Right atrium auricular region (tissue), 2 donors: ENCODE measurements around the gene GRIN2A. TPM values are rescaled to one million over a fixed set of nuclear protein-coding genes. Genes with fewer than 3 reads are reported as not detected.

Source experiments
- DNase-seq: peaks from one replicate; pipeline ENCODE4 v3.0.0-alpha.2; 2019; ENCODE audit warnings: low spot score
- H3K27ac ChIP-seq, 2 donors: fragments of 200-600 bp; sonication (generic); 1 replicate in 1 of 2; 2 replicates in 1 of 2; pipeline ENCODE4 v1.5.1; 2016 to 2019
- H3K27me3 ChIP-seq, 2 donors: fragments of 200-600 bp; sonication (generic); one replicate each; pipeline versions ENCODE4 v1.5.1 to v1.6.0; 2017 to 2019
- H3K36me3 ChIP-seq: fragments of 200-600 bp; sonication (generic); one replicate; pipeline ENCODE4 v1.5.1; 2016
- H3K4me1 ChIP-seq, 2 donors: fragments of 200-600 bp; sonication (generic); one replicate each; pipeline versions ENCODE4 v1.5.1 to v1.6.0; 2017 to 2019
- H3K4me3 ChIP-seq, 2 donors: fragments of 200-600 bp; sonication (generic); 1 replicate in 1 of 2; 2 replicates in 1 of 2; pipeline ENCODE4 v1.5.1; 2017 to 2019; ENCODE audit warnings: mild to moderate bottlenecking in 1 of 2, moderate library complexity in 1 of 2
- H3K9me3 ChIP-seq, 2 donors: fragments of 200-600 bp; sonication (generic); one replicate each; pipeline ENCODE4 v1.5.1; 2019
- total RNA-seq, 2 donors: library from RNA; depleted of rRNA; stranded (reverse); fragments of >200 nt; gene quantifications; one replicate each; pipeline ENCODE4 v1.1.0, GENCODE V29; 2016
- TF ChIP-seq, protein P1 (sequence below), 2 donors: fragments of 200-600 bp; sonication (generic); IDR thresholded peaks; one replicate each; pipeline ENCODE4 v1.5.1; 2019; ENCODE audit warnings: antibody characterized with exemption in 2 of 2

Gene GRIN2A
- total RNA-seq, 2 donors from 2014 or later, result 3.8 to 7.4 TPM

DNA sequence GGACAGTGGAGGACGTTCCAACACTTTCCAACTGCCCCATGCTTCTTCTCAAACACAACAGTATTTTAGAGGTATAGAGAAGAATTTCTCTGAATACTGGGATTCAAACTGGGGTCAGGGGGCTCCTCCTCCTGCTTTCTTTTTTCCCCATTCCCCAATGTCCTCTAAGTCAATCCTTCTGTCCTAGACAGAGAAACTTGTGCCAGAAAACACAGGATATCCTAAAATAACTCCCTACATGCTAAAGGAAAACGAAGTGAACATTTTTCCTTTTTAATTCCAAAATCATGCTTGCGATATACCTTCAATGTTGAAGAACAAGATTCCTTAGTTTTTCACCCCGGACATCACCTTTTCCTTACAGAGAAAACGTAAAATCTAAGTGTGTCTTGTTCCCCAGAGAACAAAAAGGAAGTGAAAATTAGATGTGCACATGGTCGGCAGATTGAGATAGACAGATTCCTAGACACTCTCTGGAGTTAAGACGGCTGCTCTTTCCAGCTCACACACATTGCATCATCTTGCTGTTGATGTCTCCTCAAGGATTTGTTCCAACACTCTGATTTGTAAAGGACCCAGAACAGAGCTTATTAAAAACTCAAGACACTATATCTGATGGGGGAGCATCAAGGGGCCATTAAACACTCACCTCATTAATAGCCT, 228.2 kb downstream of the GRIN2A start:
- Histone ChIP-seq H3K27me3 (no peaks in the 10 kb centered on the region), H3K4me3 (no peak overlapping the region), H3K27ac (no peak overlapping the region), H3K36me3 (no peaks in the 10 kb centered on the region), H3K9me3 (no peaks in the 10 kb centered on the region), H3K4me1 (no peaks in the 10 kb centered on the region)
- DNase-seq, result no peak
- TF ChIP-seq, protein P1, sequence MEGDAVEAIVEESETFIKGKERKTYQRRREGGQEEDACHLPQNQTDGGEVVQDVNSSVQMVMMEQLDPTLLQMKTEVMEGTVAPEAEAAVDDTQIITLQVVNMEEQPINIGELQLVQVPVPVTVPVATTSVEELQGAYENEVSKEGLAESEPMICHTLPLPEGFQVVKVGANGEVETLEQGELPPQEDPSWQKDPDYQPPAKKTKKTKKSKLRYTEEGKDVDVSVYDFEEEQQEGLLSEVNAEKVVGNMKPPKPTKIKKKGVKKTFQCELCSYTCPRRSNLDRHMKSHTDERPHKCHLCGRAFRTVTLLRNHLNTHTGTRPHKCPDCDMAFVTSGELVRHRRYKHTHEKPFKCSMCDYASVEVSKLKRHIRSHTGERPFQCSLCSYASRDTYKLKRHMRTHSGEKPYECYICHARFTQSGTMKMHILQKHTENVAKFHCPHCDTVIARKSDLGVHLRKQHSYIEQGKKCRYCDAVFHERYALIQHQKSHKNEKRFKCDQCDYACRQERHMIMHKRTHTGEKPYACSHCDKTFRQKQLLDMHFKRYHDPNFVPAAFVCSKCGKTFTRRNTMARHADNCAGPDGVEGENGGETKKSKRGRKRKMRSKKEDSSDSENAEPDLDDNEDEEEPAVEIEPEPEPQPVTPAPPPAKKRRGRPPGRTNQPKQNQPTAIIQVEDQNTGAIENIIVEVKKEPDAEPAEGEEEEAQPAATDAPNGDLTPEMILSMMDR (IDR thresholded peaks at IDR 0.05), result no peak

DNA sequence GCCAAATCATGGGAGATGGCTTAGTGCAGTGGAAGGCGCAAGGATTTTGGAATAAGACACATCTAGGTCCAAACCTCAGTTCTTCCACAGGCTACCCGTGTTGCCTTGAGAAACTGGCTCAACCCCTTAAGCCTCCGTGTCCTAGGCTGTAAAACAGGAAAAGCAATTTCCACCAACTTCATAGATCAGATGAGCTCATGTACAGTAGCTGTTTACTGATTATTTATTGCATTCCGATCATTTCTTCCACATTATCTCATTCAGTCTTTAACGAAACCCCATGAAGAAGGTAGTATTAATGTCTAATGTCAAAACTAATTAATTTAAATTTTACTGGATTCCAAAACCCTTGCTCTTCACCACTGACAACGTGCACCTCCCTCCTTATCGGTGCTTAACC, 231.6 kb downstream of the GRIN2A start:
- H3K4me1 ChIP-seq, result no peaks in the 10 kb centered on the region
- no peak overlapping the region for H3K4me3 ChIP-seq
- H3K9me3 ChIP-seq, result no peaks in the 10 kb centered on the region
- no peak overlapping the region for H3K27ac ChIP-seq
- TF ChIP-seq, protein P1 (IDR thresholded peaks at IDR 0.05), result no peak
- no peak for DNase-seq
- no peaks in the 10 kb centered on the region for H3K27me3 ChIP-seq
- H3K36me3 ChIP-seq, result no peaks in the 10 kb centered on the region

DNA sequence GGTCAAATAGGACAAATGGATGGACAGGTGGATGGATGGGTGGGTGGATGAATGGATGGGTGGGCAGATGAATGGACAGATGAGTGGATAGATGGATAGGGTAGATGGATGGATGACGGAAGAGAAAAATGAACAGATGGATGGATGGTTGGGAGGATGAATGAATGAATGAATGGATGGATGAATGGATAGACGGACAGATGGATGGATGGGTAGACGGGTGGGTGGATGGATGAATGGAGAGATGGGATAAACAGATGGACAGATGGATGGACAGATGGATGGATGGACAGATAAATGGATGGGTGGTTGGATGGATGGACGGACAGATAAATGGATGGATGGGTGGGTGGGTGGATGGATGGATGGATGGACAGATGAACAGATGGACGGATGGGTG, 232.8 kb downstream of the GRIN2A start:
- Histone ChIP-seq H3K27me3 (no peaks in the 10 kb centered on the region), H3K4me3 (no peak overlapping the region), H3K9me3 (no peaks in the 10 kb centered on the region), H3K27ac (no peak overlapping the region), H3K36me3 (no peaks in the 10 kb centered on the region), H3K4me1 (no peaks in the 10 kb centered on the region)
- TF ChIP-seq, protein P1 (IDR thresholded peaks at IDR 0.05), result no peak
- no peak for DNase-seq

DNA sequence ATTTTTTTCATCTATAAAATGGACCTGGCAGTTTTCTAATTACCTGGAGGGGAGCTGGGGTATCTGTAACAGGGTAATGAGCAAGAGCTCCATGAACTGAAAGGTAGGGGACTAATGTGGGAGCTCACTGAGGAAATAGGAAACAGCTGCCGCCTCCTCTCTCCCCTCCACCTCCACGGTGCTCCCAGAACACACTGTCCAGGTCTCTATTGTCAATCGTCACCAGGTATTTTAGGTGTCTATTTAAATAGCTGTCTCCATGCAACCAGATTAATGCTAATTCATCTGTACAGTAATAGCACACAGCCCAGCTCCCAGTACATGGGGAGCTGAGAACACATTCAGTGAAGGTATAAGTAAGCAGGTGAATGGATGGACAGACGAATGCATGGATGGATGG, 233.3 kb downstream of the GRIN2A start:
- DNase-seq, result no peak
- Histone ChIP-seq H3K27me3 (no peaks in the 10 kb centered on the region), H3K9me3 (no peaks in the 10 kb centered on the region), H3K27ac (no peak overlapping the region), H3K36me3 (no peaks in the 10 kb centered on the region), H3K4me1 (no peaks in the 10 kb centered on the region), H3K4me3 (no peak overlapping the region)
- TF ChIP-seq, protein P1 (IDR thresholded peaks at IDR 0.05), result no peak

DNA sequence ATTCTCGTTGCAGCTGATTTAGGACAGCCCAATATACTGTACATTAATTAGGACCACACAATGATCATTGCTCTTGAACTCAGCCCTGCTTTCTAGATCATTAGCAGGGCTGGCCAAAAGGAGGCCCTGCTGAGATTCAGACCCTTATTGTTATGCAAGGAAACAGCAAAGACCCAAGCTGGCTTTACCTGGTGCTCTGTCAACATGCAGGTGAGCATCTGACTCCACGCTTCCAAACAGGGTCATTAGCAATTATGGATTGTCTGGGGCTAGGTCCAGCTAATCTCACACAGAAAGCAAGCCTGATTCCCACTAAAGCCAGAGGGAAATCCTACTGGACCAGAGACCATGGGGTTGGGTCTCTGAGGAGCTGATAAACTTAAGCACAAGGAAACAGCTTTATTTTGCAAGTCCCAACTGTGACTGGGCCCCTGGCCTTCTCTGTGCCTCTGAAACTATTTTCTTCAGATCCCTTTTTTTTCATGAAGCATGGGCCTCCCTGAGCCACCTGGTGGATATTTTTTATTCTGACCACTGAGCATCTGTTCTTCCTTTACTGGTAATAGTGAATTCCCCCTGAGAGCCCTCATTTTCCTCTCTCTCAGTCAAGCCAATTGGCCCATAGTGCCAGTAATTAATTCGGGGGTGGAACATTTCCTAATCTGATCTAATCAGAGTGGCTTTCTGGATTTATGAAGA, 236.1 kb downstream of the GRIN2A start:
- Histone ChIP-seq H3K4me1 (no peaks in the 10 kb centered on the region), H3K9me3 (no peaks in the 10 kb centered on the region), H3K27ac (no peak overlapping the region), H3K36me3 (no peaks in the 10 kb centered on the region), H3K4me3 (no peak overlapping the region), H3K27me3 (no peaks in the 10 kb centered on the region)
- TF ChIP-seq, protein P1 (IDR thresholded peaks at IDR 0.05), result peak in 1 of 2 donors; percentile 19
- no peak for DNase-seq
